A673 (cell line): ENCODE measurements around the gene PREX1. TPM values are rescaled to one million over a fixed set of nuclear protein-coding genes. Genes with fewer than 3 reads are reported as not detected.

Experiments used
- BruUV-seq: library from RNA; stranded (reverse); fragments of 400-500 nt; replicated peaks from 2 replicates; lab custom pipeline; 2021; lab: Mats Ljungman, UMichigan
- CTCF ChIA-PET: fragments of 300-600 bp; sonication (Branson Sonifier 250); formaldehyde crosslinking; loops from one replicate; lab custom pipeline; 2022; ENCODE audit warnings: antibody characterized with exemption; lab: Charles Lee
- POLR2A ChIA-PET: fragments of 300-600 bp; sonication (Branson Sonifier 250); formaldehyde crosslinking; loops from one replicate; lab custom pipeline; 2022; ENCODE audit warnings: antibody characterized with exemption; ENCODE audit not compliant: low non-redundant PET; lab: Charles Lee
- DNase-seq: peaks from one replicate; pipeline ENCODE4 v3.0.0-alpha.2; 2015; ENCODE audit warnings: low spot score
- H3K27ac ChIP-seq: fragments of 200-600 bp; sonication (generic); 2 replicates; pipeline ENCODE4 v1.5.1; 2016; ENCODE audit warnings: mixed run types, low read depth, mild to moderate bottlenecking, mixed read lengths, antibody characterized with exemption, low read length; ENCODE audit not compliant: poor library complexity, severe bottlenecking
- H3K27me3 ChIP-seq: fragments of 200-600 bp; sonication (generic); replicated peaks from 2 replicates; pipeline ENCODE4 v1.6.1; 2017; ENCODE audit warnings: mixed run types, low read depth, mild to moderate bottlenecking, mixed read lengths, antibody characterized with exemption, low read length; ENCODE audit not compliant: insufficient read depth, poor library complexity
- H3K36me3 ChIP-seq: fragments of 200-600 bp; sonication (generic); 2 replicates; pipeline ENCODE4 v1.6.1; 2016; ENCODE audit warnings: mixed run types, mild to moderate bottlenecking, mixed read lengths, antibody characterized with exemption, low read length; ENCODE audit not compliant: insufficient read depth, poor library complexity, severe bottlenecking
- H3K4me1 ChIP-seq: fragments of 200-600 bp; sonication (generic); 2 replicates; pipeline ENCODE4 v1.6.1; 2017; ENCODE audit warnings: mixed run types, mild to moderate bottlenecking, mixed read lengths, antibody characterized with exemption, low read length; ENCODE audit not compliant: insufficient read depth, poor library complexity, severe bottlenecking
- H3K4me3 ChIP-seq: fragments of 200-600 bp; sonication (generic); 2 replicates; pipeline ENCODE4 v1.5.1; 2016; ENCODE audit warnings: low read depth, mixed run types, mild to moderate bottlenecking, mixed read lengths, low read length; ENCODE audit not compliant: poor library complexity, severe bottlenecking
- H3K9me3 ChIP-seq: fragments of 200-600 bp; sonication (generic); 2 replicates; pipeline ENCODE4 v1.6.1; 2016; ENCODE audit warnings: mixed run types, low read depth, mild to moderate bottlenecking, mixed read lengths, antibody characterized with exemption, low read length; ENCODE audit not compliant: poor library complexity, severe bottlenecking
- EZH2 ChIP-seq: fragments of 200-600 bp; sonication (generic); IDR thresholded peaks from 2 replicates; pipeline ENCODE4 v1.6.1; 2017; ENCODE audit warnings: borderline replicate concordance, low read depth, mild to moderate bottlenecking, mixed read lengths, antibody characterized with exemption, low read length; ENCODE audit not compliant: poor library complexity, severe bottlenecking
- intact Hi-C: fragments of 100-400 bp; cut with micrococcal nuclease; formaldehyde crosslinking; loops from one replicate; pipeline ENCODE4 v1.10.0; 2022; ENCODE audit not compliant: unreplicated experiment
- total RNA-seq: library from RNA; stranded (reverse); gene quantifications from 2 replicates; pipeline ENCODE4 v1.2.3, GENCODE V29; 2021
- TF ChIP-seq, protein P1 (sequence below): fragments of 300-800, 200-600 bp; sonication (generic); conservative IDR thresholded peaks from 2 replicates; pipeline ENCODE4 v1.5.1; 2017; ENCODE audit warnings: low read depth, mild to moderate bottlenecking, antibody characterized with exemption, low read length, moderate library complexity, mixed read lengths

The PREX1 gene
- total RNA-seq, 1 experiment from 2014 or later: 145 TPM

DNA sequence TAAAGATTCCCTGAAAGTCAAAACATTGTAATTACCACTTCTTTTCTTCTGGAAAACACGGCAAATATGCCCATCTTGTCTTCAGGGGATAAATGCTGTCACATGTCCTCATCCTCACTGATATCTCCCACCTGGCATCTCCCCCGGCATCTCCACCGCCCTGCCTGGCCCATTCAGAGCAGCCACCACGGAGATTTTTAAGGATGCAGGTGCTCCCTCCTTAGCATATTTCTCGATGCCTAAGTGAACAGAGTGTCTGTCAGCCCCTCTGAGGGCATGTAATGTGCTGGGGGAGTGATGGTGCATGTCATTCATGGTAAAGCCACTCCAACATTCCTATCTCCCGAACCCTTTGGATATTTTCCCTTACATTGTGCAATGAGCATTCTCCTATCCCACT, 215.5 kb downstream of the PREX1 start:
- BruUV-seq: no TSS peak
- no peak for DNase-seq
- TF ChIP-seq, protein P1, sequence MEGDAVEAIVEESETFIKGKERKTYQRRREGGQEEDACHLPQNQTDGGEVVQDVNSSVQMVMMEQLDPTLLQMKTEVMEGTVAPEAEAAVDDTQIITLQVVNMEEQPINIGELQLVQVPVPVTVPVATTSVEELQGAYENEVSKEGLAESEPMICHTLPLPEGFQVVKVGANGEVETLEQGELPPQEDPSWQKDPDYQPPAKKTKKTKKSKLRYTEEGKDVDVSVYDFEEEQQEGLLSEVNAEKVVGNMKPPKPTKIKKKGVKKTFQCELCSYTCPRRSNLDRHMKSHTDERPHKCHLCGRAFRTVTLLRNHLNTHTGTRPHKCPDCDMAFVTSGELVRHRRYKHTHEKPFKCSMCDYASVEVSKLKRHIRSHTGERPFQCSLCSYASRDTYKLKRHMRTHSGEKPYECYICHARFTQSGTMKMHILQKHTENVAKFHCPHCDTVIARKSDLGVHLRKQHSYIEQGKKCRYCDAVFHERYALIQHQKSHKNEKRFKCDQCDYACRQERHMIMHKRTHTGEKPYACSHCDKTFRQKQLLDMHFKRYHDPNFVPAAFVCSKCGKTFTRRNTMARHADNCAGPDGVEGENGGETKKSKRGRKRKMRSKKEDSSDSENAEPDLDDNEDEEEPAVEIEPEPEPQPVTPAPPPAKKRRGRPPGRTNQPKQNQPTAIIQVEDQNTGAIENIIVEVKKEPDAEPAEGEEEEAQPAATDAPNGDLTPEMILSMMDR: no peak
- TF ChIP-seq EZH2: no peak
- intact Hi-C loops: no loop called here
- Histone ChIP-seq H3K9me3 (no peaks in the 10 kb centered on the region), H3K36me3 (no peaks in the 10 kb centered on the region), H3K4me1 (no peaks in the 10 kb centered on the region), H3K27me3 (no peaks in the 10 kb centered on the region), H3K4me3 (no peak overlapping the region), H3K27ac (no peak overlapping the region)
- ChIA-PET POLR2A (no interaction called here), CTCF (no interaction called here)

DNA sequence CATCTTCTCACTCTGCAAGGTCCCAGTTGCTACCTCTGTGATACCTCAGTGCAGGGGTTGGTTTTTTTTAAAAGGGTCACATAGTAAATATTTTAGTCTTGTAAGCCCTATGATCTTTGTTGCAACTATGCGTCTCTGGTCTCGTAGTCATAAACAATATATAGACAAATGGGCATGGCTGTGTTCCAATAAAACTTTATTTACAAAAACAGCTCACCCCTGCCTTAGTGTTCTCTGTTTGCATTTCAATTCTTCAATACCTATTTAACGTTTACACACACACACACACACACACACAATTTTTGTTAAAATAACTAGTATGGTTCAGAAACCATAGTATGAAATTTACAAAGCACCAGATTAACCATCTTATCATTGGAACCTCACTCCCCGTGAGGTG, 216.8 kb downstream of the PREX1 start:
- no peak for TF ChIP-seq EZH2
- TF ChIP-seq, protein P1: no peak
- Histone ChIP-seq H3K4me3 (no peak overlapping the region), H3K9me3 (no peaks in the 10 kb centered on the region), H3K36me3 (no peaks in the 10 kb centered on the region), H3K4me1 (no peaks in the 10 kb centered on the region), H3K27ac (no peak overlapping the region), H3K27me3 (no peaks in the 10 kb centered on the region)
- POLR2A ChIA-PET: no interaction called here
- no peak for DNase-seq
- CTCF ChIA-PET: no interaction called here
- intact Hi-C loops: no loop called here
- no TSS peak for BruUV-seq

GRCh38 chr20:48609491-48609978, 218.3 kb downstream of the PREX1 start:
- no peaks in the 10 kb centered on the region for H3K4me1 ChIP-seq
- POLR2A ChIA-PET: no interaction called here
- no peak overlapping the region for H3K4me3 ChIP-seq
- CTCF ChIA-PET: no interaction called here
- H3K36me3 ChIP-seq: no peaks in the 10 kb centered on the region
- BruUV-seq: no TSS peak
- no peak overlapping the region for H3K27ac ChIP-seq
- TF ChIP-seq, protein P1: no peak
- TF ChIP-seq EZH2: no peak
- no peaks in the 10 kb centered on the region for H3K9me3 ChIP-seq
- intact Hi-C loops: no loop called here
- DNase-seq: no peak
- no peaks in the 10 kb centered on the region for H3K27me3 ChIP-seq
